GM10248 (cell line): ENCODE measurements around the gene SSPN.

Source experiments
- CTCF ChIA-PET: fragments of 300-600 bp; sonication (Branson Sonifier 250); formaldehyde crosslinking; extraction: SDS; loops from one replicate; lab custom pipeline; 2021; ENCODE audit warnings: antibody characterized with exemption; lab: Yijun Ruan, JAX
- POLR2A ChIA-PET: fragments of 350-650 bp; sonication (Branson Sonifier 250); formaldehyde crosslinking; extraction: SDS; loops from one replicate; lab custom pipeline; 2020; ENCODE audit warnings: antibody characterized with exemption; lab: Yijun Ruan, JAX
- DNase-seq: peaks from one replicate; pipeline ENCODE4 v3.0.0; 2012; ENCODE audit errors: extremely low spot score
- CTCF ChIP-seq: IDR thresholded peaks from 2 replicates; pipeline ENCODE4 v1.5.1; 2012; ENCODE audit warnings: mild to moderate bottlenecking, low read depth; ENCODE audit errors: extremely low read depth, missing control alignments, control extremely low read depth

Gene SSPN

GRCh38 chr12:26283046-26283445 is 87.7 kb downstream of the SSPN start:
- DNase-seq: no peak
- TF ChIP-seq CTCF: no peak
- ChIA-PET CTCF (interaction anchor here (1.0 to 2.0 kb wide), 5 partner anchors 8 to 34 kb away, joined by 3 to 5 read pairs (median 3); no protein-coding TSS in a partner anchor), POLR2A (no interaction called here)

DNA sequence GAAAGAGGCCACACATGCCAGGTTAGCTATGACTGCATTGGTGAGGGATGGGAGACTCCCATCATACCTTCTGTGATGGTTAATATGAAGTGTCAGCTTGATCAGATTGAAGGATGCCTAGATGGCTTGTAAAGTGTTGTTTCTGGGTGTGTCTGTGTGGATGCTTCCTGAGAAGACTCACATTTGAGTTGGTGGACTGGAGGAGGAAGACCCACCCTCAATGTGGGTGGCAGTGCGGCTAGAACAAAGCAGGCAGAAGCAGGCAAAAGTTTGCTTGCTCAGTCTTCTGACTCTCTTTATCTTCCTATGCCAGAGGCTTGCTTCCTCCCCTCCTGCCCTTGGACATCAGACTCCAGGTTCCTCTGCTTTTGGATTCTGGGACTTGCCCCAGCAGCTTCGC is 88.2 kb downstream of the SSPN start:
- ChIA-PET CTCF (interaction anchor here (1.0 to 1.8 kb wide), 4 partner anchors 9 to 35 kb away, joined by 3 to 4 read pairs (median 3); no protein-coding TSS in a partner anchor), POLR2A (no interaction called here)
- no peak for DNase-seq
- TF ChIP-seq CTCF: no peak

DNA sequence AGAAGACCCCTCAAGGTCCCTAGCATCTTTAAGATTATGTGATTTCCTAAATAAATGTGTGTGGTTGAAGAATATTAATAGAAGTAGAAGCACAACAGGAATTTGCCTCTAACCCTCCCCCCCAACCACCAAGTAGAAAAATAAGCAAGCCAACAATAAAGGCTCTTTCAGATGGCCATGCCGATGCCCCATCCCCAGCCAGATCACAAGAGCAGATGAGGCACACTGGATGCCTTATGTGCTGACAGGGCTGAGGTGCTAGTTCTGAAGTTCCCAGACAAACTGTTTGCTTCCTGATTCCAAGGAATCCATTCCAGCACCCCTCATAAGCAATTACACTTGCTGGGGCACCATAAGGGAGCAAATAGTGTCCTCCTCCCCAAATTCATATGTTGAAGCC is 90.0 kb downstream of the SSPN start:
- ChIA-PET CTCF (interaction anchor here (0.8 kb wide), 1 partner anchor 7 kb away, joined by 3 read pairs; no protein-coding TSS in a partner anchor), POLR2A (no interaction called here)
- no peak for TF ChIP-seq CTCF
- no peak for DNase-seq

- no peak for TF ChIP-seq CTCF
- no peak for DNase-seq
- POLR2A ChIA-PET: no interaction called here
- CTCF ChIA-PET: interaction anchor here (0.8 to 1.0 kb wide), 2 partner anchors 8 to 12 kb away, joined by 3 to 4 read pairs; no protein-coding TSS in a partner anchor
These were observed 90.8 kb downstream of the SSPN start for GRCh38 chr12:26286186-26286585.

- ChIA-PET POLR2A (no interaction called here), CTCF (interaction anchor here (1.3 to 4.4 kb wide), 2 partner anchors 11 to 76 kb away, joined by 4 to 18 read pairs; no protein-coding TSS in a partner anchor)
- no peak for TF ChIP-seq CTCF
- DNase-seq: no peak
These were observed 92.5 kb downstream of the SSPN start for GRCh38 chr12:26287671-26288381.

- no peak for TF ChIP-seq CTCF
- ChIA-PET POLR2A (no interaction called here), CTCF (interaction anchor here (4.4 kb wide), 1 partner anchor 8 kb away, joined by 18 read pairs; no protein-coding TSS in a partner anchor)
- no peak for DNase-seq
These were observed 95.2 kb downstream of the SSPN start for GRCh38 chr12:26290565-26290964.
